Measurements from ENCODE around the gene DDAH2. TPM values are rescaled to one million over a fixed set of nuclear protein-coding genes. Genes with fewer than 3 reads are reported as not detected.

The DDAH2 gene
- total RNA-seq, 1 donor from 2014 or later = 108 TPM

- no peak for TF ChIP-seq POLR2AphosphoS5 (IDR thresholded peaks at IDR 0.05; ENCODE audit: insufficient read depth in 1 of 2, low read depth in 1 of 2)
- TF ChIP-seq CTCF (IDR thresholded peaks at IDR 0.05) = no peak
- TF ChIP-seq POLR2A (IDR thresholded peaks at IDR 0.05) = no peak
- DNase-seq (ENCODE audit: extremely low spot score in 2 of 2) = no peak
- Histone ChIP-seq H3K27ac (no peak overlapping the region), H3K27me3 (no peaks in the 10 kb centered on the region), H3K4me1 (peaks cover 14% of the 10 kb centered on the region), H3K9me3 (no peaks in the 10 kb centered on the region), H3K4me3 (no peak overlapping the region), H3K36me3 (peaks cover 0 to 48% of the 10 kb centered on the region in 2 donors)
- intact Hi-C loops (cut with DNase I) = loop anchor here (10.0 kb wide), 1 partner anchor 48 kb away; the partner anchor contains the start of gene CLIC1
These were observed 42.6 kb downstream of the DDAH2 start for GRCh38 chr6:31686483-31686882.

DNA sequence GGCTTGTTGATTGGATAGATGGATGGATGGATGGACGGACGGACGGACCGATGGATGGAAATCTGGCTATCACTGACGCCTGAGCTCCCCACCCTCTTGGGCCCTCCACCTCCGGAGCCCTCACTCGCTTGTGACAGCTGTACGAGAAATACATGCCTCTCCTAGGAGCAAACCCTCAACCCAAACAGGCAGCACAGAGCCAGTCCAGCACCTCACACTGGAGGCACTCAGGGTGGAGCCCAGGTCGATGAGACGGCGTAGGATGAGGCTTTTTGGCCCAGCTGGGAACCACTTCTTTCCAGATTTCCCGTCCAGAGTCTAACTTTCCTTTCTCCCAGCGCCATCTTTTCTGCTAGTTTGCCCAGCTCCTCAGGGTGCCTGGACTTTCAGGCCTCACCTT lies 45.5 kb downstream of the DDAH2 start:
- Histone ChIP-seq H3K27ac (no peak overlapping the region), H3K36me3 (peaks cover 0 to 21% of the 10 kb centered on the region in 2 donors), H3K4me1 (peaks cover 25% of the 10 kb centered on the region), H3K27me3 (no peaks in the 10 kb centered on the region), H3K4me3 (no peak overlapping the region), H3K9me3 (no peaks in the 10 kb centered on the region)
- no peak for DNase-seq (ENCODE audit: extremely low spot score in 2 of 2)
- intact Hi-C loops (cut with DNase I) = loop anchor here (5.0 to 10.0 kb wide), 2 partner anchors 51 to 149 kb away; partner anchors contain the start of gene CLIC1
- TF ChIP-seq CTCF (IDR thresholded peaks at IDR 0.05) (no peak), POLR2AphosphoS5 (IDR thresholded peaks at IDR 0.05; ENCODE audit: insufficient read depth in 1 of 2, low read depth in 1 of 2) (no peak), POLR2A (IDR thresholded peaks at IDR 0.05) (no peak)

- DNase-seq (ENCODE audit: extremely low spot score in 2 of 2) = no peak
- intact Hi-C loops (cut with DNase I) = loop anchor here (5.0 to 10.0 kb wide), 2 partner anchors 54 to 151 kb away; partner anchors contain the start of gene CLIC1
- Histone ChIP-seq H3K36me3 (no peaks in the 10 kb centered on the region), H3K4me3 (peak overlapping the region; percentile 55 to 59), H3K9me3 (no peaks in the 10 kb centered on the region), H3K4me1 (peaks cover 25% of the 10 kb centered on the region), H3K27ac (peak overlapping the region; percentile 92), H3K27me3 (no peaks in the 10 kb centered on the region)
- TF ChIP-seq POLR2AphosphoS5 (IDR thresholded peaks at IDR 0.05; ENCODE audit: insufficient read depth in 1 of 2, low read depth in 1 of 2) (peak; percentile 4 to 59), CTCF (IDR thresholded peaks at IDR 0.05) (peak in 1 of 3 experiments; percentile 12), POLR2A (IDR thresholded peaks at IDR 0.05) (no peak)
These were observed 47.9 kb downstream of the DDAH2 start for GRCh38 chr6:31681135-31681671.

DNA sequence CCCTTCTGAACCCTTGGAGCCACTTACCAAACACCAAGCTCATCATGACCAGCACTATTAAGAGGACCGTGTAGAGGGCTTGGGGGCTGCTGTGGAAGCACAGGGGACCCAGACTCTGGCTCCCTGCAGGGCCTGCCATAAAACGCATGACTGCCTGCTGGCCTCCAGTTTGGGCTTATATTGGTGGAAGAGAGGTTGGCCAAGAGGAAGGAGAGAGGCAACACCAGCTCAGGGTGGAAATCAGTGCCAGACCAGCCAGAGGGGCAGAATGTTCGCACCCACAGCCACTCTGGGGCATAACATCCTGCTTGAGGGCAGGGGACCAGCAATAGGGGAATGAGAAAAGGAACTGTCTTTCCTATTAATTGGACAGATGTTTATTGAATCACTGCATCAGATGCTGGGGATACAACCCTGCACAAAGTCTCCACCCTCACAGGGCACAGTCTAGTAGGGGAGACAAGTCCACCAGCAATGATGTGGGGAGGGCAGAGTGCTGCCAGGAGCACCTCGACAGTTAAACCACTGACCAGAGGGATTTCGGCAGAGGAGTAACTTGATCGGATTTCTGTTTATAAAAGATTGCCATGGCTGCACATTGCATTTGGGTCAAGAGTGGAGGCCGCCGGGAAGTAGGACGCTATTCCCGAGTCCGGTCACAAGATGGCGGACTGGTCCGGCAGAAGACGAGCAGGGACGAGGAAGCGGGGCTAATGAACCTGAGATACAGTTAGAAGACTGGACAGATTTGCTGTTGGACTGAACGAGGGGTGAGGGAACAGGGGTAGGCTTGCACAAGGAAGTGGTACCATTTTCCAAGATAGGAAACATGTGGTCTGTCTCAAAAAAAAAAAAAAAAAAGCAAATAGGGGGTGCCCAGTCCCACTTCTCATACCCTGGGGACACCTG lies 48.6 kb downstream of the DDAH2 start, which contains the start of gene LY6G5C:
Gene LY6G5C (minus strand): TSS at position 842 of the 909 bp plus-strand sequence. CDS start 694 bp downstream, at position 148.
- TF ChIP-seq POLR2AphosphoS5 (IDR thresholded peaks at IDR 0.05; ENCODE audit: insufficient read depth in 1 of 2, low read depth in 1 of 2) = peak; percentile 60 to 61
- TF ChIP-seq POLR2A (IDR thresholded peaks at IDR 0.05) = no peak
- peak; percentile 50 to 69 (median 69) for TF ChIP-seq CTCF (IDR thresholded peaks at IDR 0.05)
- Histone ChIP-seq H3K36me3 (no peaks in the 10 kb centered on the region), H3K27me3 (no peaks in the 10 kb centered on the region), H3K27ac (peak within 1 kb of the TSS; percentile 92), H3K9me3 (no peaks in the 10 kb centered on the region), H3K4me1 (peaks cover 25% of the 10 kb centered on the region), H3K4me3 (peak within 1 kb of the TSS; percentile 55 to 59)
- intact Hi-C loops (cut with DNase I) = loop anchor here (5.0 to 10.0 kb wide), 2 partner anchors 54 to 152 kb away; partner anchors contain the start of gene CLIC1
- DNase-seq (ENCODE audit: extremely low spot score in 2 of 2) = peak in 1 of 2 donors; percentile 96

All from vagina (tissue), 2 donors.